Measurements from ENCODE around the gene FOXN3. TPM values are rescaled to one million over a fixed set of nuclear protein-coding genes. Genes with fewer than 3 reads are reported as not detected.

The FOXN3 gene
- total RNA-seq, 1 experiment from 2014 or later: 125 TPM

DNA sequence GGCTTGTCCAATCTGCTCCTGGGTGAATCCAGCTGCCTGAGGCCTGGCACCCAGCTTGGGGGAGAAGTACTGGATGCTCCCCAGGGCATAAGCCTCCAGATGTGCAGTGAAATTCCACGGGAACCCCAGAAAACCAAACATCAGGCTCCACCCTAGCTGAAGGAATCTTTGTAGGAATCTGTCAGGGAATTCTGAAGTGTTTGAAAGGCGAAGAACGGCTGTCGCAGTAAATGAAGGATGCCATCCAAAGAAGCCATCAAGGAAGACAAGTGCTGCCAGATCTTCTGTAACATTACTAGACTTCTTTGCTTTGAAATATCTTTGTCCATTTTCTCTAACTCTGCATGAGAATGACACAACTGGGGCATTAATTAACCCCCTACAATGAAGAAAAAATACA, 219.4 kb downstream of the FOXN3 start:
- no peak overlapping the region for H2BK15ac ChIP-seq (ENCODE audit: low read depth, low read length)
- peaks cover 3% of the 10 kb centered on the region; the same call in 1 of the 2 replicates for H3K4me1 ChIP-seq (ENCODE audit: insufficient read depth, low read length)
- no peak overlapping the region for H3T11ph ChIP-seq (ENCODE audit: low read length)
- no peak overlapping the region for H3K9ac ChIP-seq (ENCODE audit: extremely low read depth, insufficient read length, low read length)
- H4K8ac ChIP-seq (replicated peaks; ENCODE audit: insufficient read length, low read depth, low read length): no peak overlapping the region
- H3K4ac ChIP-seq (ENCODE audit: low read depth, low read length): no peak overlapping the region
- no peak overlapping the region for H3K27ac ChIP-seq (ENCODE audit: insufficient read length, low read depth, low read length)
- no peak overlapping the region for H4K5ac ChIP-seq (ENCODE audit: insufficient read length, low read depth, low read length)
- no peaks in the 10 kb centered on the region; a peak in 2 of 5 replicates for H3K9me3 Mint-ChIP-seq
- no peaks in the 10 kb centered on the region for H3K9me3 ChIP-seq (ENCODE audit: control insufficient read depth, low read depth, low read length)
- no peak overlapping the region for H3K4me3 Mint-ChIP-seq
- no peak overlapping the region for H2AK5ac ChIP-seq (ENCODE audit: insufficient read length, low read length)
- H3K36me3 Mint-ChIP-seq (ENCODE audit: insufficient read depth in 1 of 3, low read depth in 3 of 3): peaks cover 7 to 29% (median 10%) of the 10 kb centered on the region in 3 experiments; a peak in 6 of 7 replicates
- H4K20me1 ChIP-seq (ENCODE audit: control insufficient read depth, insufficient read depth, insufficient read length): no peaks in the 10 kb centered on the region
- no peak overlapping the region for H2BK12ac ChIP-seq (ENCODE audit: insufficient read length, low read depth, low read length)
- H3K18ac ChIP-seq (ENCODE audit: insufficient read length, low read depth, low read length): no peak overlapping the region
- no peak overlapping the region for H3K56ac ChIP-seq (ENCODE audit: insufficient read length, low read depth, low read length)
- H2BK5ac ChIP-seq (ENCODE audit: insufficient read length, low read length): no peak overlapping the region
- H3K27ac Mint-ChIP-seq: no peak overlapping the region; a peak in 1 of 7 replicates
- peaks cover 3% of the 10 kb centered on the region for H3K79me2 ChIP-seq (ENCODE audit: insufficient read depth, low read length)
- H3K79me1 ChIP-seq (ENCODE audit: insufficient read depth, low read depth, low read length, poor library complexity, severe bottlenecking): no peaks in the 10 kb centered on the region
- H3K14ac ChIP-seq (ENCODE audit: insufficient read depth, low read length): no peak overlapping the region
- H4K91ac ChIP-seq (ENCODE audit: insufficient read length, low read depth, low read length): no peak overlapping the region
- TF ChIP-seq, protein P1, sequence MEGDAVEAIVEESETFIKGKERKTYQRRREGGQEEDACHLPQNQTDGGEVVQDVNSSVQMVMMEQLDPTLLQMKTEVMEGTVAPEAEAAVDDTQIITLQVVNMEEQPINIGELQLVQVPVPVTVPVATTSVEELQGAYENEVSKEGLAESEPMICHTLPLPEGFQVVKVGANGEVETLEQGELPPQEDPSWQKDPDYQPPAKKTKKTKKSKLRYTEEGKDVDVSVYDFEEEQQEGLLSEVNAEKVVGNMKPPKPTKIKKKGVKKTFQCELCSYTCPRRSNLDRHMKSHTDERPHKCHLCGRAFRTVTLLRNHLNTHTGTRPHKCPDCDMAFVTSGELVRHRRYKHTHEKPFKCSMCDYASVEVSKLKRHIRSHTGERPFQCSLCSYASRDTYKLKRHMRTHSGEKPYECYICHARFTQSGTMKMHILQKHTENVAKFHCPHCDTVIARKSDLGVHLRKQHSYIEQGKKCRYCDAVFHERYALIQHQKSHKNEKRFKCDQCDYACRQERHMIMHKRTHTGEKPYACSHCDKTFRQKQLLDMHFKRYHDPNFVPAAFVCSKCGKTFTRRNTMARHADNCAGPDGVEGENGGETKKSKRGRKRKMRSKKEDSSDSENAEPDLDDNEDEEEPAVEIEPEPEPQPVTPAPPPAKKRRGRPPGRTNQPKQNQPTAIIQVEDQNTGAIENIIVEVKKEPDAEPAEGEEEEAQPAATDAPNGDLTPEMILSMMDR (conservative IDR thresholded peaks at IDR 0.05): no peak
- no peak for DNase-seq
- no peak overlapping the region for H3K23ac ChIP-seq (ENCODE audit: insufficient read length, low read depth, low read length)
- H2BK20ac ChIP-seq (ENCODE audit: low read depth, low read length, poor library complexity, severe bottlenecking): no peak overlapping the region
- peaks cover 10 to 14% of the 10 kb centered on the region in 2 experiments for H3K4me1 Mint-ChIP-seq
- no peaks in the 10 kb centered on the region; the same call in 1 of the 2 replicates for H3K27me3 Mint-ChIP-seq (ENCODE audit: low read depth)
- H2BK120ac ChIP-seq (ENCODE audit: low read depth, low read length, poor library complexity, severe bottlenecking): no peak overlapping the region
- no peaks in the 10 kb centered on the region for H3K27me3 ChIP-seq (ENCODE audit: insufficient read depth, low read length)
- H3K23me2 ChIP-seq (ENCODE audit: insufficient read length, low read depth, low read length, poor library complexity, severe bottlenecking): no peaks in the 10 kb centered on the region
- whole genome bisulfite sequencing (ENCODE audit: extremely low coverage, insufficient read length, low lambda C conversion rate): no CpG with 5 or more reads among the region's 4 CpGs
- H2AFZ ChIP-seq (ENCODE audit: low read length): no peak overlapping the region
- H3K4me2 ChIP-seq (ENCODE audit: insufficient read depth, insufficient read length, low read length): no peak overlapping the region
